GM19468 (cell line): ENCODE measurements around the gene CEACAM20.
"Not testable (repeated sequence)": the region's sequence is repeated elsewhere in the genome, so short reads cannot be mapped to it uniquely, and the experiment has no call there.

Source experiments
- ATAC-seq: cut with Tn5 transposase; IDR thresholded peaks from one replicate; pipeline ENCODE4 v1.9.1; 2021; ENCODE audit warnings: mild to moderate bottlenecking, moderate library complexity, moderate number of reproducible peaks; ENCODE audit not compliant: unreplicated experiment; ENCODE audit errors: extremely low read depth

CEACAM20 gene

DNA sequence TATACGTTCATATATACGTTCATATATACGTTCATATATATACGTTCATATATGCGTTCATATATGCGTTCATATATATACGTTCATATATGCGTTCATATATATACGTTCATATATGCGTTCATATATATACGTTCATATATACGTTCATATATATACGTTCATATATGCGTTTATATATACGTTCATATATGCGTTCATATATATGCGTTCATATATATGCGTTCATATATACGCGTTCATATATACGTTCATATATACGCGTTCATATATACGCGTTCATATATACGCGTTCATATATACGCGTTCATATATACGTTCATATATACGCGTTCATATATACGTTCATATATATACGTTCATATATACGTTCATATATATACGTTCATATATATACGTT, 21.5 kb upstream of the CEACAM20 start:
- not testable (repeated sequence) for ATAC-seq

- ATAC-seq, result no peak
These were observed 20.0 kb upstream of the CEACAM20 start for GRCh38 chr19:44549507-44549906.

- ATAC-seq, result no peak
These were observed 19.3 kb upstream of the CEACAM20 start for GRCh38 chr19:44548736-44549135.

GRCh38 chr19:44544031-44544430, 14.6 kb upstream of the CEACAM20 start:
- ATAC-seq, result no peak

DNA sequence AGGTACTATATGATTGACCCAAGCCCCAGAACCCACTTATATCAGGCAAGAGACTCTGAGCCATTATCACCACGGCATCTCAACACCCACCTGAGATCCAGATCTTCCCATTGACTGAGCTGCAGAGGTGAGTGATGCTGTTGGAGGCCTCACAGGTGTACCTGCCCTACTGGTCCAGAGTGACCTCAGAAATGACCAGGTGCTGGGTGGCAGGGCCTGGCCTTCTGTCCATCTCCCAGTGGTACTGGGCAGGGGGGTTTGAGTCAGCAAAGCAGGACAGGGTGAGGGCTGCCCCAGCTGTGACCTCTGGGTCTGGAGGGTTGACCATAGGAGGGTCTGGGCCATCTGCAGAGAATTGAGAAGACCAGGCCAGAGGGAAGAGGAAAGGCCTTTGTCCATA, 13.2 kb upstream of the CEACAM20 start:
- ATAC-seq, result no peak

GRCh38 chr19:44540736-44541135, 11.3 kb upstream of the CEACAM20 start:
- no peak for ATAC-seq

DNA sequence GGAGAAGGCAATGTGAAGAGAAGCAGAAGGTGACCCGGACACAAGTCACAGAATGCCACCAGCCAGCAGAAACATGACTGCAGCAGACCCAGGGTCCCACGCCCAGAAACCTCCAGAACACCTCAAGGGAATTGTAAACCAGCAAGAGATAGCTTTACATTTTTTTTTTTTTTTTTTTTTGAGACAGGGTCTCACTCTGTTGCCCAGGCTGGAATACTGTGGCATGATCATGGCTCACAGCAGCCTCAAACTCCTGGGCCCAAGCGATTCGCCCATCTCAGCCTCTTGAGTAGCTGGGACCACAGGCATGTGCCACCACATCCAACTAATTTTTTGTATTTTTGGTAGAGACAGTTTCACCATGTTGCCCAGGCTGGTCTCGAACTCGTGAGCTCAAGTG, 10.5 kb upstream of the CEACAM20 start:
- no peak for ATAC-seq

- no peak for ATAC-seq
These were observed 9.9 kb upstream of the CEACAM20 start for GRCh38 chr19:44539236-44539826.

- ATAC-seq, result not testable (repeated sequence)
These were observed 5.9 kb upstream of the CEACAM20 start for GRCh38 chr19:44535361-44535760.

DNA sequence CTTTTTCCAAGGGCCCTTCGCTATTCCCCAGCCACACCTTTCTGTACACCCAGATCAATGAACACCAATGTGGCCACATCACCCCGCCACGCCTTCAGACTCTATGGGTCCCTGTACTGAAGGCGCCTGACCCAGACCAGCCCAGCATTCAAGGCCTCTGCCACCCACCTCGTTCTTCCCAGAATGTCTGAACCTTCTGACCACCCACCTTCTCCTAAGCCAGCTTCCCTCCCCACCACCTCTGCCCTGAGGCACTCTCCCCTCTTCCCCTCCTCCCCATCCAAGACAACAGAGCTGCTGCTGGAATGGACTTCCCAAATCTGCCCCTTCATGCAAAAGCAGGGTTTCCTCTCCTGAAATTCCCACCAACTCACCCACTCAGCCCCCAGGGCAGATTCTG, 3.3 kb upstream of the CEACAM20 start:
- no peak for ATAC-seq

DNA sequence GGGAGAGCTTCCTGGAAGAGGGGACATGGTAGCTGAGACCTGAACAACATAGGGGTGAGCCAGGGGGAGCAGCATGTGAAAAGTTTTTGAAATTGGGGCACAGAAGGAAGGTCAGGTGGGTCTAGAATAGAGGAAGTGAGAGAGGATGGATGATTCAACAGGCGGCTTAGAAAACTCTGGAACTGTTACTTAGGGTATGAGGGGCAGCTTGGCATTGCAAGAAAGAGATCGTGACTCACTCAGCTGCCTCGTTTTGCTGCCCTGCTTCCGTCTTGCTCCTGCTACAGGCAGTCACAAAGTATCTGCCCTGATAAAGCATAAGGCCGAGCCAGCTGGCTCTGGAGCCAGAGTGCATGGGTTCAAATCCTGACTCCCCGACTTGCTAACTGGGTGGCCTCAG, 1.3 kb upstream of the CEACAM20 start:
- ATAC-seq, result no peak

DNA sequence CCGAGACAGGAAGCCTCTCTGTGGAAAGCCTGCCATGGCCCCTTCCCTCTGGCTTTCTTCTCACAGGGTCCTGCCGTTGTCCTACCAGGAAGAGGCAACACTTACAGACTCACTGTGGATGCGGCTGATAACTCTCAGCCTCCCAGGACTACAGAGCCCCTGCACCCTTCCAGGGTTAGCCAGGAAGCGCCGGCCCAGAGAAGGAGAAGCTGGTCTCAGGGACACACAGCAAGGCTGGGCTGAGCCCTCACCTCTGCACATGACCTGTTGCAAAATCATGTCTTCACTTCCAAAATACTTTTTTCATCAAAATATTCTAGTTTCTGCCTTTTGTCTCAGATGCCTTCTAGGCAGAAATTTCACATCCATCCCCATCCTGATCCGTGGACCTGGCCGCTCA, 1.9 kb downstream of the CEACAM20 start:
- ATAC-seq, result no peak

GRCh38 chr19:44525721-44526430, 3.6 kb downstream of the CEACAM20 start:
- no peak for ATAC-seq

- ATAC-seq, result no peak
These were observed 8.1 kb downstream of the CEACAM20 start for GRCh38 chr19:44521370-44521769.

DNA sequence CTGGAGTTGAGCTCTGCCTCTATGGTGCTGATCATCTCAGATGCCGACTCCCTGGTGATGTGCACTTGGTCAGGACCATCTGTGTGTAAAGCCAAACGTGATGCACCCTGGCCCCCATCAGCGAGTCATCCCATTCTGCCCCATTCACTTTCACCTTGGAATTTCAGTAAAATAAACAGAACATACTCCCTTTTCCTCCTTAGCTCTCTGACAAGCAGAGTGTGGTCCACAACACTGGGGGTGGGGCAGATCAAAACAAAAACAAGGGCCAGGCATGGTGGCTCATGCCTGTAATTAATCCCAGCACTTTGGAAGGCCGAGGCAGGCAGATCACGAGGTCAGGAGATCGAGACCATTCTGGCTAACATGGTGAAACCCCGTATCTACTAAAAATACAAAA, 12.3 kb downstream of the CEACAM20 start:
- no peak for ATAC-seq

GRCh38 chr19:44515907-44516306, 13.6 kb downstream of the CEACAM20 start:
- no peak for ATAC-seq

DNA sequence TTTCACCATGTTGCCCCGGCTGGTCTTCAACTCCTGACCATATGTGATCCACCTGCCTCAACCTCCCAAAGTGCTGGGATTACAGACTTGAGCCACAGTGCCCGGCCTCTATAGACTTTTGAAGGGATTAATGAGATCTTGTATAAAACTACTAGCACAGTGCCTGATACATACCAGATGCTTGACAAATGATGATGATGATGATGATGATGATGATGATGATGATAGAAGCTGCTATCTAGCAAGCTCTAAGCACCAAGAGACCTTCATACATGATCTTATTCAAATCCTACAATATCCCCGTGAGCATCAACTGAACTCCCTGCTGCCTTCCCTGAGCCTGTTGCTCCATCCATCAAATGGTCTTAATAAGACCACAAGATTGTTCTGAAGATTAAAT, 14.4 kb downstream of the CEACAM20 start:
- ATAC-seq, result no peak

DNA sequence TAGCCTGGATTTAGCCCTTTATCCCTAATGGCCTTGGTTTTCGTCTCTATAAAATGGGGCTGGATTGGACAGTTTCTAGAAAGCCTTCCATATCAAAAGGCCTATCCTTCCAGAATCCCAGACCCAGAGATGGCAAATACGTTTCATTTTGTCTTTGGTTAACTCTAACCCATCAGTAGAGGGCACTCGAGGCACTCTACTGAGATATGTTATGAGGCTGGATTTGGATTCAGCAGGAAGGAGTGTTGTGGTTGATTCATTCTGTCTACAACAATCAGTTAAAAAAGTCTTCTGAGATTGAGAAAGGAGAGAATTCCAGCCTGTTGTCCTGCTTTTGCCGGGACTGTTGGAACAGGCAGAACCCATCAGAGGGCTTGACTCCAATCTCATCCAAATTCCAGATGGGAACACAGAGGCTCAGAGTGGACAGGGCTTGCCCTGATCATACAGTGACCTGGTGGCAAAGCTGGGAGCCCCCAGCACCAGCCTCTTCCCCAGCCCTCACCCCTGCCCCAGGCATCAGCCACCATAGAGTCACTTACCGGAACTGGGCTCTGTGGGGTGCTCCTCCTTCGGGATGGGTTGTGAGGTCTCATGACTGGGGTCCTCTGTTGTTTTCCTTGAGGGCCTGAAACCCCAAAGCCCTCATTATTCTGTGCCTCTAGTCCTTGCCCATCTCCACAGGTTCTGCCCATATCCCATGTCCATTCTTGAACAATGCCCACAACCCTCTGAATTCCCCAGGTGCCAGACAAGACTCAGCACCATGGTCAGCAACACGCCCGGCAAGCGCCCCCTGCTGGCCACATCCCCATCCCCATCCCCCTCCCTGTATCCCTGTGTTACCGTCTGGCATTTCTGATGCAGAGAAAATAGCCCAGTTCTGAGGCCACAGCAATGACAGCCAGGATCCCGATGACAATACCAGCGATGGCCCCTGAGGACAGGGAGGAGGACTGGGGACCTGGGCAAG, 16.9 kb downstream of the CEACAM20 start:
- no peak for ATAC-seq

DNA sequence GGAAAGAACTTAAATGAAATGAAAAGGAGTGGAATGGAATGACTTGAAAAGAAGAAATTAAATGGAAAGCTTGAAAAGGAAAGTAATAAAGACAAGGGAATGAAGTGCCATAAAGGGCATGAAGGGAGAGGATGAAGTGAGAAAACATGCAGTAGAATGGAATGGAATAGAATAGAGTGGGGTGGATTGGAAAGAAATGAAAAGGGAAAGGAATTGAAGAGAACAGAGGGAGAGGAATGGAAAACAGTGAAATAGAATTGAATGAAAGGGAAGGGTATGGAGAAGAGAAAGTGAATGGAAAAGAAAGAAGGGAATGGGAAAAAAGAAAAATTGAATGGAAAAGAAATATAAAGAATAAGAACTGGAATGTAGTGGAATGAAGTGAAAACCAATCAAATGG, 20.0 kb downstream of the CEACAM20 start:
- no peak for ATAC-seq

DNA sequence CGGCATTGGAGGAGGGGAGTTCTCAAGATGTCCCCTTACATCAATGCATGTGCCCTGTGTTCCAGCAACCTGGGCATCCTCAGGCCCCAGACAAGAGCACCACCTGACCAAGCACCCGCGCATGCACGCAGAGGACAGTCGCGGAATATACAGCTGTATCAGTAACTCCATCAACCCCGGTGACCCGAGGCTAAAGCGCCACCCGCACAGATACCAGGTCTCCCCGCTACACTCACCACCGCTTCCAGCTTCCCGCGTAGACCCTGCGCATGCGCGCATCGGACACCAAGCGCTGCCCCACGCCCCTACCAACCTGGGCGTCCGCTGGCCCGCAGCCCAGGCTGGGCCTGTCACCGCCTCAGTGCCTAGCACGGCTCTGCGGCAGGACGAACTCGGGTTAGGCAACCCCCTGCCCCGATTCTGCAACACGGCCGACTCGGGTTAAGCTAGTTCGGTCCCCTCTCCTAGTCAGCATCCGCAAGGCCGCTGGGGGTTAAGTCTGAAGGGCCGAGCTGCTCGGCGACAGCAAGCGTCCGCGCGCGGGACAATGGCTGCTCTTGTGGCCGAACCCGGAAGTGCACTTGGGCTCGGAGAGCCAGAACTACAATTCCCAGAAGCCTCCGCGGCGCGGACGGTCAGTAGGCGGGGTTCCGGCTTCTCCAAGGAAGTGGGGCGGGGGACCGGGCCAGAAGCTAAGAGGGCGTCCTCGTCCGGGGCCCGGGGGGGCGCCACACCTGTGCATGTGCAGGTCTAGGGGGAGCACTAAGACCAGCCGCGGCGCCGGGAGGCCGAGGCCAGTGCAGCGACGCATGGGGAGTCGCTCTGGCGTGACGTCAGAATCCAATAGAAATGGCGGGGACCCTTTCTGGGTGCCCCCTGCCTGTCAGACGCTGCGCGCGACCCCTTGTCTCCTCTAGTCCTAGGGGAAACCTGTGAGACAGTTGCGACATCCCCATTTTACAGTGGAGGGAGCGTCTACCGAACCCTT, 29.2 kb downstream of the CEACAM20 start, which contains the start of gene ZNF180:
Gene ZNF180, minus strand, starts transcription at position 561 of the 988 bp plus-strand sequence. CDS start 3,188 bp downstream, outside the sequence.
- peak; percentile 71 for ATAC-seq
